ENCODE measurements around the gene RAI1. TPM values are rescaled to one million over a fixed set of nuclear protein-coding genes. Genes with fewer than 3 reads are reported as not detected.
"Not testable (repeated sequence)": the region's sequence is repeated elsewhere in the genome, so short reads cannot be mapped to it uniquely, and the experiment has no call there.

Gene RAI1
- total and polyA plus RNA-seq, 10 of the 15 experiments (the other 5 are each of a cell fraction or from before 2014, with no cell fraction given): 0.66 to 37.7 (median 6.0) TPM

DNA sequence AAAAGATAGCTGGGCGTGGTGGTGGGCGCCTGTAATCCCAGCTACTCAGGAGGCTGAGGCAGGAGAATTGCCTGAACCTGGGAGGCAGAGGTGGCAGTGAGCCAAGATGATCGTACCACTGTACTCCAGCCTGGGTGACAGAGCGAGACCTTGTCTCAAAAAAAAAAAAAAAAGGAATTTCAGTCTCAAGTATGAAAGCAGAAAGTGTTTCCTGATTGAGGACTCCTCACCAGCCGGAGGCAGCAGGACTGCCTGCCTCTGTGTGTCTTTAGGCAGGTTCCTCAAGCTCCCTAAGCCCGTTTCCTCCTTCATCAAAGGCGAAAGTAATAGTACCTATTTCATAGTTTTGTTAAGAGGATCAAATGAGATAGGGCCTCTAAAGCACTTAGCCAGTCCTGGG, 9.0 kb downstream of the RAI1 start:
- peaks cover 89% of the 10 kb centered on the region for H3K79me2 ChIP-seq (ENCODE audit: control insufficient read depth, insufficient read depth, low read length)
- DNase-seq (ENCODE audit: low read depth, low spot score); H3K36me3 ChIP-seq (ENCODE audit: control insufficient read depth in 2 of 2, insufficient read depth in 2 of 2, low read length in 1 of 2); H4K20me1 ChIP-seq (ENCODE audit: control insufficient read depth, insufficient read depth); in situ Hi-C loops (cut with MboI); FAIRE-seq; H3K27me3 ChIP-seq (replicated peaks in 1 of 2; ENCODE audit: control insufficient read depth in 2 of 2, insufficient read depth in 2 of 2, low read length in 1 of 2); H2AFZ ChIP-seq (ENCODE audit: control insufficient read depth, low read depth, low read length); BruUV-seq (replicated peaks); H3K9me3 ChIP-seq (replicated peaks; ENCODE audit: control insufficient read depth, insufficient read depth, low read length): not testable (repeated sequence)
- peak overlapping the region; percentile 53 for H3K9ac ChIP-seq (ENCODE audit: control insufficient read depth, insufficient read depth, low read length)
- peak overlapping the region; percentile 77 for H3K4me2 ChIP-seq (ENCODE audit: control insufficient read depth, insufficient read depth)
- 0 out of 2 replicates have a peak overlapping the region, but pooled peaks have one; percentile 49 for H3K4me3 ChIP-seq
- WGBS (ENCODE audit: insufficient coverage, insufficient replicate concordance, low lambda C conversion rate, missing lambda C conversion rate): 81% methylated on average over 7 of the region's 7 CpGs
- H3K4me1 ChIP-seq (ENCODE audit: control insufficient read depth, insufficient read depth, low read length): peaks cover 69% of the 10 kb centered on the region
- 0 out of 4 replicates have a peak, but pooled peaks of 1 of the 2 experiments have one; percentile 22 for TF ChIP-seq IKZF2 (IDR thresholded peaks at IDR 0.05)
- TF ChIP-seq MLLT1 (IDR thresholded peaks at IDR 0.05): peak; percentile 70; the same call in 1 of the 2 replicates
- TF ChIP-seq HDGF (IDR thresholded peaks at IDR 0.05): peak; percentile 56; the same call in 1 of the 2 replicates
- SMC1A ChIA-PET (ENCODE audit: uncharacterized antibody, unreplicated experiment): interaction anchor here (0.8 to 6.1 kb wide), 12 partner anchors 7 to 169 kb away, joined by 3 to 47 read pairs (median 3); no protein-coding TSS in a partner anchor
- intact Hi-C loops (cut with micrococcal nuclease; ENCODE audit: unreplicated experiment): loop anchor here (5.0 kb wide), 1 partner anchor 147 kb away; the partner anchor contains the start of gene SREBF1
- RAD21 ChIA-PET (ENCODE audit: unreplicated experiment): interaction anchor here (0.9 to 6.4 kb wide), 10 partner anchors 7 to 278 kb away, joined by 3 to 75 read pairs (median 4); partner anchors contain the start of gene SREBF1
- peak overlapping the region; percentile 77 for H3K27ac ChIP-seq (ENCODE audit: control insufficient read depth, insufficient read depth)
- CTCF ChIA-PET: interaction anchor here (1.1 to 2.0 kb wide), 5 partner anchors 8 to 229 kb away, joined by 3 to 14 read pairs (median 5); no protein-coding TSS in a partner anchor
- POLR2A ChIA-PET: interaction anchor here (0.6 to 5.8 kb wide), 10 partner anchors 7 to 348 kb away, joined by 3 to 56 read pairs (median 4); partner anchors contain the start of gene SREBF1
- peak; percentile 2; the same call in 2 of the 3 replicates for ATAC-seq
